GM12878 (cell line): ENCODE results near the gene RPLP2. TPM values are rescaled to one million over a fixed set of nuclear protein-coding genes. Genes with fewer than 3 reads are reported as not detected.
A peak's percentile ranks its signal among the peaks of the same experiment; 100 is the strongest.

Experiments
- ATAC-seq: fragments of 200-7000 bp; cut with Tn5 transposase; 3 replicates; pipeline ENCODE4 v1.9.1; 2020; ENCODE audit warnings: mild to moderate bottlenecking, moderate library complexity
- BruUV-seq: library from RNA; stranded (reverse); fragments of 400-500 nt; replicated peaks from 2 replicates; lab custom pipeline; 2021; lab: Mats Ljungman, UMichigan
- CTCF ChIA-PET: fragments of 300-600 bp; sonication (Branson Sonifier 250); formaldehyde crosslinking; extraction: SDS; loops from one replicate; lab custom pipeline; 2021; ENCODE audit warnings: inconsistent platforms; lab: Yijun Ruan, JAX
- POLR2A ChIA-PET: fragments of 350-600 bp; formaldehyde crosslinking; extraction: SDS; loops from one replicate; lab custom pipeline; 2021; ENCODE audit warnings: inconsistent platforms; lab: Charles Lee
- RAD21 ChIA-PET: fragments of 300-600 bp; sonication (Branson Sonifier 250); formaldehyde crosslinking; loops from one replicate; lab custom pipeline; 2023; ENCODE audit warnings: antibody characterized with exemption; ENCODE audit not compliant: unreplicated experiment; lab: Charles Lee
- SMC1A ChIA-PET: fragments of 300-600 bp; sonication (Branson Sonifier 250); formaldehyde crosslinking; loops from one replicate; lab custom pipeline; 2023; ENCODE audit not compliant: unreplicated experiment, uncharacterized antibody; lab: Charles Lee
- DNase-seq: peaks from one replicate; pipeline ENCODE4 v3.0.0-alpha.2; 2011; ENCODE audit warnings: low read depth, low spot score
- FAIRE-seq: peaks from 3 replicates; lab custom pipeline; 2011; peaks lifted over from hg19 to GRCh38; lab: Jason Lieb, UNC
- H2AFZ ChIP-seq: 2 replicates; pipeline ENCODE4 v1.6.0; 2011; ENCODE audit warnings: low read depth, low read length, control low read depth; ENCODE audit not compliant: control insufficient read depth
- H3K27ac ChIP-seq: 2 replicates; pipeline ENCODE4 v1.5.1; 2011; ENCODE audit warnings: control low read depth; ENCODE audit not compliant: control insufficient read depth, insufficient read depth
- H3K27me3 ChIP-seq, 2 experiments: replicated peaks in 1 of 2; 2 replicates each; pipeline versions ENCODE4 v1.6.0 to v1.6.1; 2011; ENCODE audit warnings: low read length in 1 of 2; ENCODE audit not compliant: control insufficient read depth in 2 of 2, insufficient read depth in 2 of 2
- H3K36me3 ChIP-seq, 2 experiments: 2 replicates each; pipeline ENCODE4 v1.5.1; 2011; ENCODE audit warnings: low read length in 1 of 2; ENCODE audit not compliant: control insufficient read depth in 2 of 2, insufficient read depth in 2 of 2
- H3K4me1 ChIP-seq: 2 replicates; pipeline ENCODE4 v1.6.1; 2011; ENCODE audit warnings: mild to moderate bottlenecking, low read length, moderate library complexity, mixed read lengths; ENCODE audit not compliant: control insufficient read depth, insufficient read depth
- H3K4me2 ChIP-seq: 2 replicates; pipeline ENCODE4 v1.6.0; 2011; ENCODE audit warnings: control low read depth; ENCODE audit not compliant: control insufficient read depth, insufficient read depth
- H3K4me3 ChIP-seq: fragments of 200-600 bp; sonication (generic); 2 replicates; pipeline ENCODE4 v1.5.1; 2016
- H3K79me2 ChIP-seq: 2 replicates; pipeline ENCODE4 v1.6.0; 2011; ENCODE audit warnings: low read length; ENCODE audit not compliant: control insufficient read depth, insufficient read depth
- H3K9ac ChIP-seq: 2 replicates; pipeline ENCODE4 v1.8.0; 2011; ENCODE audit warnings: low read length, control low read depth, mixed read lengths; ENCODE audit not compliant: control insufficient read depth, insufficient read depth
- H3K9me3 ChIP-seq: replicated peaks from 3 replicates; pipeline ENCODE4 v1.5.1; 2011; ENCODE audit warnings: mild to moderate bottlenecking, low read length; ENCODE audit not compliant: control insufficient read depth, insufficient read depth
- H4K20me1 ChIP-seq: 2 replicates; pipeline ENCODE4 v1.6.0; 2011; ENCODE audit not compliant: control insufficient read depth, insufficient read depth
- ESRRA ChIP-seq: IDR thresholded peaks from 2 replicates; pipeline ENCODE4 v1.6.1; 2012; ENCODE audit warnings: mild to moderate bottlenecking, low read length, improper control_type of control experiment
- EZH2 ChIP-seq: IDR thresholded peaks from 2 replicates; pipeline ENCODE4 v1.6.1; 2012; ENCODE audit warnings: low read depth, mild to moderate bottlenecking, control low read depth, inconsistent platforms, low read length, borderline replicate concordance; ENCODE audit not compliant: control insufficient read depth
- KAT2A ChIP-seq: conservative IDR thresholded peaks from 2 replicates; pipeline ENCODE4 v1.6.1; 2011; ENCODE audit warnings: low read depth, low read length; ENCODE audit not compliant: control insufficient read depth
- KLF5 ChIP-seq: fragments of 450-650 bp; IDR thresholded peaks from 2 replicates; pipeline ENCODE4 v1.6.1; 2014; ENCODE audit warnings: mild to moderate bottlenecking; ENCODE audit not compliant: partially characterized antibody
- NFIC ChIP-seq: IDR thresholded peaks from 2 replicates; pipeline ENCODE4 v1.6.1; 2012; ENCODE audit warnings: low read depth, mild to moderate bottlenecking, inconsistent platforms, low read length, moderate library complexity
- NR2F1 ChIP-seq: fragments of 450-650 bp; conservative IDR thresholded peaks from 2 replicates; pipeline ENCODE4 v1.6.1; 2017; ENCODE audit warnings: mild to moderate bottlenecking
- PBX3 ChIP-seq: IDR thresholded peaks from 2 replicates; pipeline ENCODE4 v1.6.1; 2011; ENCODE audit warnings: mild to moderate bottlenecking, low read depth, low read length, moderate library complexity; ENCODE audit not compliant: insufficient replicate concordance
- PML ChIP-seq: IDR thresholded peaks from 2 replicates; pipeline ENCODE4 v1.6.1; 2012; ENCODE audit warnings: low read length, inconsistent platforms
- POLR2A ChIP-seq: IDR thresholded peaks from 2 replicates; pipeline ENCODE4 v1.6.1; 2011; ENCODE audit warnings: low read depth, mild to moderate bottlenecking, low read length
- POLR2AphosphoS2 ChIP-seq: IDR thresholded peaks from 2 replicates; pipeline ENCODE4 v1.6.1; 2011; ENCODE audit warnings: low read depth, mild to moderate bottlenecking, low read length, improper control_type of control experiment, moderate library complexity
- POLR2AphosphoS5 ChIP-seq: IDR thresholded peaks from 2 replicates; pipeline ENCODE4 v1.6.1; 2011; ENCODE audit warnings: mild to moderate bottlenecking, low read length, inconsistent platforms
- RAD51 ChIP-seq: fragments of 450-650 bp; IDR thresholded peaks from 2 replicates; pipeline ENCODE4 v1.6.1; 2016; ENCODE audit warnings: moderate library complexity, mild to moderate bottlenecking, inconsistent platforms
- RBBP5 ChIP-seq: fragments of 200-600 bp; sonication (generic); conservative IDR thresholded peaks from 2 replicates; pipeline ENCODE4 v1.6.1; 2016
- SIX5 ChIP-seq: IDR thresholded peaks from 2 replicates; pipeline ENCODE4 v1.6.1; 2011; ENCODE audit warnings: mild to moderate bottlenecking, low read depth, low read length, moderate library complexity; ENCODE audit not compliant: severe bottlenecking
- SMAD5 ChIP-seq: IDR thresholded peaks from 2 replicates; pipeline ENCODE4 v1.6.1; 2016; ENCODE audit warnings: antibody characterized with exemption, low read depth
- SMARCA5 ChIP-seq: fragments of 450-650 bp; IDR thresholded peaks from 2 replicates; pipeline ENCODE4 v1.6.1; 2017; ENCODE audit warnings: mild to moderate bottlenecking
- TCF3 ChIP-seq: IDR thresholded peaks from 2 replicates; pipeline ENCODE4 v1.6.1; 2012; ENCODE audit warnings: low read depth, mild to moderate bottlenecking, low read length, borderline replicate concordance; ENCODE audit not compliant: insufficient read depth
- TCF7 ChIP-seq: IDR thresholded peaks from 2 replicates; pipeline ENCODE4 v1.6.1; 2014; ENCODE audit warnings: antibody characterized with exemption, borderline replicate concordance
- YBX1 ChIP-seq: fragments of 450-650 bp; IDR thresholded peaks from 2 replicates; pipeline ENCODE4 v1.6.1; 2016; ENCODE audit warnings: antibody characterized with exemption
- ZBED1 ChIP-seq: IDR thresholded peaks from 2 replicates; pipeline ENCODE4 v1.6.1; 2016; ENCODE audit warnings: borderline replicate concordance
- ZBTB4 ChIP-seq: fragments of 450-650 bp; formaldehyde crosslinking; IDR thresholded peaks from 2 replicates; pipeline ENCODE4 v1.4.0; 2022; ENCODE audit warnings: mild to moderate bottlenecking, moderate library complexity
- ZNF622 ChIP-seq: fragments of 450-650 bp; IDR thresholded peaks from 2 replicates; pipeline ENCODE4 v1.6.1; 2017; ENCODE audit warnings: mild to moderate bottlenecking, inconsistent platforms
- ZZZ3 ChIP-seq: IDR thresholded peaks from 2 replicates; pipeline ENCODE4 v1.6.1; 2011; ENCODE audit warnings: low read depth; ENCODE audit not compliant: control insufficient read depth, insufficient read length
- WGBS: methylation state at CpG from one replicate; pipeline ENCODE4 v1.1.6; 2016; ENCODE audit warnings: low lambda C conversion rate; ENCODE audit not compliant: insufficient replicate concordance, insufficient coverage; ENCODE audit errors: missing lambda C conversion rate; 5-methylcytosine and 5-hydroxymethylcytosine counted together
- in situ Hi-C: fragments of 300-500 bp; cut with MboI; formaldehyde crosslinking; loops from 9 replicates; pipeline ENCODE4 v1.14.3; 2018; ENCODE audit warnings: mixed read lengths
- intact Hi-C: fragments of 100-400 bp; cut with micrococcal nuclease; formaldehyde crosslinking; loops from one replicate; pipeline ENCODE4 v1.14.2; 2022; ENCODE audit not compliant: unreplicated experiment
- polyA plus RNA-seq, 11 experiments: library from polyadenylated mRNA; depleted of rRNA in 4 of 11; unstranded in 6 of 11; stranded (reverse) in 5 of 11; fragments of >200 nt; fragmentation: Nextera tagmentation in 4 of 11; fragmentation: Illumina TruSeq in 1 of 11; extraction: Ambion mirVana in 4 of 11; extraction: Trizol in 1 of 11; gene quantifications; 1 replicate in 1 of 11; 2 replicates in 10 of 11; pipeline versions ENCODE4 v1.2.1 to v1.2.3, GENCODE V29; 2011 to 2016; ENCODE audit warnings: inconsistent platforms in 2 of 11, missing spikeins in 2 of 11, low read depth in 1 of 11
- total RNA-seq, 4 experiments: library from RNA; depleted of rRNA in 3 of 4; stranded (reverse); fragments of >200 nt in 3 of 4; fragmentation: Illumina TruSeq in 1 of 4; extraction: Trizol in 1 of 4; gene quantifications; 2 replicates each; pipeline versions ENCODE4 v1.2.1 to v1.2.3, GENCODE V29; 2013 to 2021

RPLP2 gene
- total and polyA plus RNA-seq, 10 of the 15 experiments (the other 5 are each of a cell fraction or from before 2014, with no cell fraction given): 488 to 3,558 (median 1,481) TPM

GRCh38 chr11:813072-813455 is 3.3 kb downstream of the RPLP2 start (continued):
- TF ChIP-seq TCF7: no peak
- no peak for TF ChIP-seq TCF3
- no peak for TF ChIP-seq ZNF622
- TF ChIP-seq POLR2AphosphoS2: no peak
- TF ChIP-seq SMARCA5: no peak
- TF ChIP-seq ESRRA: no peak
- no peak for TF ChIP-seq RBBP5
- TF ChIP-seq NR2F1: no peak
- no peak for TF ChIP-seq ZZZ3
- TF ChIP-seq SIX5: no peak

GRCh38 chr11:813456-814096 is 3.8 kb downstream of the RPLP2 start:
- no peaks in the 10 kb centered on the region for H3K9me3 ChIP-seq
- FAIRE-seq: no peak
- peaks cover 8% of the 10 kb centered on the region; the same call in 1 of the 2 replicates for H4K20me1 ChIP-seq
- DNase-seq: no peak
- no peak overlapping the region for H3K27ac ChIP-seq
- CTCF ChIA-PET: no interaction called here
- no peak for ATAC-seq
- H3K27me3 ChIP-seq: no peaks in the 10 kb centered on the region
- H2AFZ ChIP-seq: no peak overlapping the region
- H3K4me1 ChIP-seq: peaks cover 7% of the 10 kb centered on the region; the same call in 1 of the 2 replicates
- no peak overlapping the region for H3K4me3 ChIP-seq
- RAD21 ChIA-PET: no interaction called here
- BruUV-seq: no TSS peak
- intact Hi-C loops: no loop called here
- H3K4me2 ChIP-seq: no peak overlapping the region
- SMC1A ChIA-PET: no interaction called here
- no peak overlapping the region for H3K9ac ChIP-seq
- H3K36me3 ChIP-seq: peaks cover 8 to 28% of the 10 kb centered on the region in 2 experiments; a peak in 3 of 4 replicates
- POLR2A ChIA-PET: no interaction called here
- peaks cover 34% of the 10 kb centered on the region for H3K79me2 ChIP-seq
- in situ Hi-C loops: loop anchor here (25.0 kb wide), 1 partner anchor 1574 kb away; the partner anchor contains the start of gene CD81
- WGBS: 76% methylated on average over 9 of the region's 9 CpGs
- TF ChIP-seq EZH2 (no peak), POLR2AphosphoS5 (peak; percentile 68; the same call in 1 of the 2 replicates), POLR2A (peak; percentile 80), RBBP5 (no peak), PBX3 (no peak), KLF5 (no peak), SMAD5 (peak; percentile 70; the same call in 1 of the 2 replicates), RAD51 (no peak), NFIC (peak; percentile 18; the same call in 1 of the 2 replicates), YBX1 (no peak), PML (peak; percentile 54; the same call in 1 of the 2 replicates), ZBED1 (peak; percentile 67; the same call in 1 of the 2 replicates), KAT2A (no peak), ZBTB4 (no peak)
